ENCODE results near the gene RANGAP1.

RANGAP1 gene

GRCh38 chr22:41198027-41198580 lies 87.9 kb downstream of the RANGAP1 start:
- peak in 1 of 3 donors; percentile 21 for DNase-seq (ENCODE audit: low read depth in 3 of 3, low spot score in 1 of 3)

GRCh38 chr22:41197038-41197972 lies 88.7 kb downstream of the RANGAP1 start:
- DNase-seq (ENCODE audit: low read depth in 3 of 3, low spot score in 1 of 3): peak; percentile 40 to 78 (median 54)

All from stimulated activated CD4-positive, alpha-beta T cell treated with anti-CD3 and anti-CD28 coated beads, TNF-alpha, amount 100 ng/mL, for 1 hour (primary cell).